ENCODE data around the gene NME5.

The NME5 gene

GRCh38 chr5:138132543-138132942, 6.7 kb downstream of the NME5 start:
- no peak for ATAC-seq
- DNase-seq, result no peak

GRCh38 chr5:138129347-138129746, 9.9 kb downstream of the NME5 start:
- ATAC-seq, result no peak
- no peak for DNase-seq

- DNase-seq (no peak), ATAC-seq (no peak)
These were observed 10.9 kb downstream of the NME5 start for GRCh38 chr5:138128334-138128733.

- ATAC-seq (no peak), DNase-seq (no peak)
These were observed 24.0 kb downstream of the NME5 start for GRCh38 chr5:138115254-138115653.

- no peak for DNase-seq
- no peak for ATAC-seq
These were observed 27.3 kb downstream of the NME5 start for GRCh38 chr5:138111937-138112336.

- DNase-seq (no peak), ATAC-seq (no peak)
These were observed 28.0 kb downstream of the NME5 start for GRCh38 chr5:138111181-138111580.

GRCh38 chr5:138110266-138110963, 28.8 kb downstream of the NME5 start:
- no peak for ATAC-seq

GRCh38 chr5:138109463-138110265, 29.6 kb downstream of the NME5 start:
- DNase-seq (no peak), ATAC-seq (no peak)

More at GRCh38 chr5:138110266-138110963, 28.8 kb downstream of the NME5 start:
- DNase-seq, result no peak

- ATAC-seq (no peak), DNase-seq (no peak)
These were observed 32.0 kb downstream of the NME5 start for GRCh38 chr5:138107213-138107612.

- no peak for ATAC-seq
These were observed 33.5 kb downstream of the NME5 start for GRCh38 chr5:138105709-138106108.

GRCh38 chr5:138103319-138103637, 36.0 kb downstream of the NME5 start:
- DNase-seq (no peak), ATAC-seq (no peak)

More at GRCh38 chr5:138105709-138106108, 33.5 kb downstream of the NME5 start:
- no peak for DNase-seq

- ATAC-seq (no peak), DNase-seq (no peak)
These were observed 36.5 kb downstream of the NME5 start for GRCh38 chr5:138102454-138103318.

- DNase-seq (no peak), ATAC-seq (no peak)
These were observed 42.0 kb downstream of the NME5 start for GRCh38 chr5:138096997-138097828.

GRCh38 chr5:138096363-138096762, 42.9 kb downstream of the NME5 start:
- ATAC-seq (no peak), DNase-seq (no peak)

GRCh38 chr5:138095100-138095907, 43.9 kb downstream of the NME5 start:
- ATAC-seq, result no peak
- no peak for DNase-seq

GRCh38 chr5:138093036-138093435, 46.2 kb downstream of the NME5 start:
- ATAC-seq (no peak), DNase-seq (no peak)

GRCh38 chr5:138092301-138092700, 46.9 kb downstream of the NME5 start:
- DNase-seq, result no peak
- no peak for ATAC-seq

- DNase-seq, result no peak
- no peak for ATAC-seq
These were observed 47.5 kb downstream of the NME5 start for GRCh38 chr5:138091685-138092084.

- ATAC-seq, result no peak
- no peak for DNase-seq
These were observed 55.5 kb downstream of the NME5 start, which contains the start of gene WNT8A for GRCh38 chr5:138083702-138084101. Gene WNT8A, plus strand, starts transcription at chr5:138084033. Its CDS starts 95 bp downstream, at chr5:138084128.

GRCh38 chr5:138082033-138082432, 57.2 kb downstream of the NME5 start:
- no peak for ATAC-seq

More at GRCh38 chr5:138082033-138082432, 57.2 kb downstream of the NME5 start:
- no peak for DNase-seq
